ENCODE measurements around the gene WDR83.
"Not testable (repeated sequence)": the region's sequence is repeated elsewhere in the genome, so short reads cannot be mapped to it uniquely, and the experiment has no call there.

The WDR83 gene

GRCh38 chr19:12703046-12703445 lies 36.4 kb downstream of the WDR83 start:
- no peak overlapping the region for H3K4me3 ChIP-seq (replicated peaks; ENCODE audit: low read depth, low read length)
- TF ChIP-seq CTCF (IDR thresholded peaks at IDR 0.05; ENCODE audit: low read depth, low read length, missing control alignments), result no peak
- no peak for DNase-seq (ENCODE audit: extremely low read depth, low read depth)

DNA sequence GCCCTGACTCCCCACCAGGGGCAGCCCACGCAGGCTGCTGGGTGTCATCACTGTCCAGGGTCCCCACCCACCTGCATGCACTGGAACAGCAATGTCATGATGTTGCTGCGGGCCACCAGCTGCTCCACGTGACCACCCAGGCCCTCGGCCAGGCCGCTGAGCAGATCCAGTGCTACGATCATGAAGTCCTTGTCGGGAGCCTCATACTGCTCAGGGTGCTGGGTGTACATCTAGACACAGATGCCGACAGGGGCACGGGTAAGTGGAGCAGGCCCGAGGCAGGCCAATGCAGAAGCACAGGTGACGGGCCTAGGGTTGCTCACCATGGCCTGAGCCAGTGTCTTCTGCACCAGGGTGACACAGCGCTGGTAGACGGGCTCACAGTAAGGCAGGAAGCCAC lies 38.6 kb downstream of the WDR83 start:
- TF ChIP-seq CTCF (IDR thresholded peaks at IDR 0.05; ENCODE audit: low read depth, low read length, missing control alignments), result no peak
- DNase-seq (ENCODE audit: extremely low read depth, low read depth), result no peak
- H3K4me3 ChIP-seq (replicated peaks; ENCODE audit: low read depth, low read length), result no peak overlapping the region

DNA sequence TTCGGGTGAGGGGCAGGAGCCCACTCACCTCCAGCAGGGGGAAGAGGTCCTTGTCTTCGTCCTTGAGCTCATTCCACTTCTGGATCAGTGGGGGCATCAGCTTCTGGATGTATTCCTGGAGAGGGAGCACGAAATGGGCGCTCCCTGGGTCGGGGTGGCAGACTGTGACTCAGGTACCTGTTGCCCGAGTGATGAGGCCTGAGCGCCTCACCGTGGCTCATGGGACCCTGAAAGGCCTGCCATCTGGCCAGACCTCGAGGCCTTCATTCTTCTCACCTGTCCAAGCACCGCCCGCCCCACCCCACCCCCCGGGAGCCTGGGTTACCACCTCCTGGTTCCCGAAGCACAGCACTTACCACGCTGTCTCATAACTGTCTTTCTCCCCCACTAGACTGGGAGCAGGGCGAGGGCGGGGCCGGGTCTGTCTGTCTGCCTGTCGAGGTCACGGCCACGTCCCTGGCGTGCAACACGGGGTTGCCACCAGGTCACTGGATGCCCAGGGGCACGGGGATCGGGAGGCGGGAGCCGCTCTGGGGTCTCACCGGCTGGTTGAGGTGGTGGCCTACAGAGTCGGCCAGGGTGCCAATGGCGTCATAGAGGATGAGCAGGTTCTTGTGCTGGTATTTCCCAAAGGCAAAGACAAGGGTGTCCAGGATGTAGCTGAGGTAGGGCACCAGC lies 39.2 kb downstream of the WDR83 start:
- H3K4me3 ChIP-seq (replicated peaks; ENCODE audit: low read depth, low read length), result no peak overlapping the region
- TF ChIP-seq CTCF (IDR thresholded peaks at IDR 0.05; ENCODE audit: low read depth, low read length, missing control alignments), result no peak
- no peak for DNase-seq (ENCODE audit: extremely low read depth, low read depth)

- H3K4me3 ChIP-seq (replicated peaks; ENCODE audit: low read depth, low read length), result no peak overlapping the region
- TF ChIP-seq CTCF (IDR thresholded peaks at IDR 0.05; ENCODE audit: low read depth, low read length, missing control alignments), result no peak
- no peak for DNase-seq (ENCODE audit: extremely low read depth, low read depth)
These were observed 39.7 kb downstream of the WDR83 start for GRCh38 chr19:12706332-12706718.

GRCh38 chr19:12708641-12709040 lies 42.0 kb downstream of the WDR83 start:
- no peak overlapping the region for H3K4me3 ChIP-seq (replicated peaks; ENCODE audit: low read depth, low read length)
- DNase-seq (ENCODE audit: extremely low read depth, low read depth), result no peak
- no peak for TF ChIP-seq CTCF (IDR thresholded peaks at IDR 0.05; ENCODE audit: low read depth, low read length, missing control alignments)

DNA sequence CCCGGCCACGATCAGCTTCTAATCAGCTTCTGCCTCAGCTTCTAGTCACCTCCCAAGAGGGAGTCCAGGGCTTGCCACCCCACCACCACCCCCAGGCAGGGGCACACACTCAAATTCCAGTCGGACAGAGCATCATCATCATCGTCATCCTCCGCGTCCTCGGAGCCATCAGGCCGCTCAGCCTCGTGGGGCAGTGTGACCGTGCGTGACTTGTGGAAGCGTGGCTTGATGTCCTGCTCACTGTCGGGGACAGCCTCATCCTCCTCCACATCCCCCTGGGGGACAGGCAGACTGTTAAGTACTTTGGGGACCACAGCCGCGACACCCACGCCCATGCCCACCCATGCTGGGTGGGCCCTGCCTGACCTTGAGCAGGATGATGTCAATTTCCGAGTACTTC lies 44.6 kb downstream of the WDR83 start:
- no peak overlapping the region for H3K4me3 ChIP-seq (replicated peaks; ENCODE audit: low read depth, low read length)
- DNase-seq (ENCODE audit: extremely low read depth, low read depth), result no peak
- TF ChIP-seq CTCF (IDR thresholded peaks at IDR 0.05; ENCODE audit: low read depth, low read length, missing control alignments), result no peak

GRCh38 chr19:12712077-12712476 lies 45.5 kb downstream of the WDR83 start:
- not testable (repeated sequence) for H3K4me3 ChIP-seq (replicated peaks; ENCODE audit: low read depth, low read length); DNase-seq (ENCODE audit: extremely low read depth, low read depth)

- not testable (repeated sequence) for DNase-seq (ENCODE audit: extremely low read depth, low read depth); H3K4me3 ChIP-seq (replicated peaks; ENCODE audit: low read depth, low read length)
These were observed 46.7 kb downstream of the WDR83 start for GRCh38 chr19:12713304-12713703.
